Hippocampal formation (tissue), 2 donors: Measurements from ENCODE around the gene SLCO4C1.
"Not testable (repeated sequence)": the region's sequence is repeated elsewhere in the genome, so short reads cannot be mapped to it uniquely, and the experiment has no call there.

Experiments used
- DNase-seq, 2 donors: peaks; one replicate each; lab custom pipeline; 2025; lab: John Stamatoyannopoulos, UW

SLCO4C1 gene, protein sequence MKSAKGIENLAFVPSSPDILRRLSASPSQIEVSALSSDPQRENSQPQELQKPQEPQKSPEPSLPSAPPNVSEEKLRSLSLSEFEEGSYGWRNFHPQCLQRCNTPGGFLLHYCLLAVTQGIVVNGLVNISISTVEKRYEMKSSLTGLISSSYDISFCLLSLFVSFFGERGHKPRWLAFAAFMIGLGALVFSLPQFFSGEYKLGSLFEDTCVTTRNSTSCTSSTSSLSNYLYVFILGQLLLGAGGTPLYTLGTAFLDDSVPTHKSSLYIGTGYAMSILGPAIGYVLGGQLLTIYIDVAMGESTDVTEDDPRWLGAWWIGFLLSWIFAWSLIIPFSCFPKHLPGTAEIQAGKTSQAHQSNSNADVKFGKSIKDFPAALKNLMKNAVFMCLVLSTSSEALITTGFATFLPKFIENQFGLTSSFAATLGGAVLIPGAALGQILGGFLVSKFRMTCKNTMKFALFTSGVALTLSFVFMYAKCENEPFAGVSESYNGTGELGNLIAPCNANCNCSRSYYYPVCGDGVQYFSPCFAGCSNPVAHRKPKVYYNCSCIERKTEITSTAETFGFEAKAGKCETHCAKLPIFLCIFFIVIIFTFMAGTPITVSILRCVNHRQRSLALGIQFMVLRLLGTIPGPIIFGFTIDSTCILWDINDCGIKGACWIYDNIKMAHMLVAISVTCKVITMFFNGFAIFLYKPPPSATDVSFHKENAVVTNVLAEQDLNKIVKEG

DNA sequence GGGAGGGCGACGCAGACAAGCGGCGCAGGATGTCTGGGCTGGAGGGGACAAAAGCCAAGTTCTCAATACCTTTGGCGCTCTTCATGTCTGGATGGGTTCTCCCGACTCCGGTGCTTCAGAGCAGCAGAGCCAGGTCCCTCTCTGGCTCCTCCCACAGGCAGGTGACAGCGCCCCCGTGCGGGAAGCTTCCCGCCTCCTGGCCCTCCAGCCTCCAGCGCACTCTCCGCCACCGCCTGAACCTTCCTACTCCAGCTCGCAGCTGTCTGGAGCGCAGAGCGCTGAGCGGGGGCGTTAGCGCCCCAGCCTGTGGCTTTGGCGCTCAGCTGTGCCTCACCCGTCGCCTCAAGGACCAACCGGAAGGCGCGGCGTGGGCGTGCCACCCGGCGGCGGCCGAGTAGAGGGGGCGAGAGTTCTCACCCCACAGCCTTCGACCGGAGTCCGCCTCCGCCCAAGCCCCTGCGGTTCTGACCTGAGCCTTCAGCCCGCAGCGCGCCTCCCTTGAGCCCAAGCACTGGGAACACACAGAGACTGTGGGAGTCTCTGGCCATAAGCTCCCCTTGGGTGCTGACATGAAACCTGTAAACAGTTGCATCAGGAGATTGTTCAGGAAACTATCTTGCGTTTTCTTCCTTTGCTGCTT is at the start of gene SLCO4C1:
Gene SLCO4C1, minus strand, starts transcription at position 107 of the 640 bp plus-strand sequence. Its CDS starts 22 bp downstream, at position 85.
- DNase-seq, result peak in 1 of 2 donors; percentile 13

DNA sequence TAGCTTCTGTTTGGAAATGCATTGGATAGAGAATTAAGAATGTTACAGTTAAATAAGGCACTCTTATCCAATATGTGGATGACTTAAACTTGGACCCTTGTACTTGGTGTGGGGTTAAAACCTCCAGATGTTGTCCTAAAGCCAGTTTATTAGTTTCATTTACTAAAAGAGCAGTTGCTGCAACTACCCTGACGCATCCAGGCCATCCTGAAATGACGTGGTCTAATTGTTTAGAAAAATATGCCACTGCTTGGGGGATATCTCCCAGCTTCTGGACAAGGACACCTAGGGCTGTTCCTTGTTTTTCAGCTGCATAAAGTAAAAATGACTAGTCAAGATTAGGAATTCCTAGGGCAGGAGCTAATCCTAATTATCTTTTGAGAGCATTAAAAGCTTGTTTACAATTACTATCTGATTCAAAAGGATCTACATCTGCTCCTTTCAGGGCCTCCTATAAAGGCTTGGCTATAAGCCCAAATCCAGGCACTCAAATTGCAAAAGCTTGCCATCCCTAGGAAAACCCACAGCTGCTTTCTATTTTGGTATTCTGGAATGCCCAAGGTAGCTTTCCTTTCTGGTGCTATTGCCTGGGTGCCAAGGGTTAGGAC is 45.7 kb upstream of the SLCO4C1 start:
- no peak for DNase-seq

DNA sequence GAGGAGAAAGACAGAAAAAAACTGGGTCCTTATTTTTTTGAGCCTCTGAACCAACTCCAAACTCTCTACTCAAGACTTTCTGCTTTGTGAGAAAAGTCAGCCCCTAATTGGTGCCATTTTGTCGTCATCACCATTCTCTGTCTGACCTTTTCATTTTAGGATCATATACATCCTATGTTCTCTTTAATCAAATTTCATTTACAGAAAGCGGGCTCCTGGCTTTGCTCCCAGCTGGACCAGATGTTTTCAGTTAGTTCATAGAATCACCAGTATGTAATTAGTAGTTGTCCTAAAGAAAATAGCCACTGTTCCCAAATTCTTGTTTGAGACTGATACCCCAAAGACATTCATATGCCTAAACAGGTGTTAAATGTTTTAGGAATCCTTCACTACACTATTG is 28.6 kb upstream of the SLCO4C1 start:
- no peak for DNase-seq

DNA sequence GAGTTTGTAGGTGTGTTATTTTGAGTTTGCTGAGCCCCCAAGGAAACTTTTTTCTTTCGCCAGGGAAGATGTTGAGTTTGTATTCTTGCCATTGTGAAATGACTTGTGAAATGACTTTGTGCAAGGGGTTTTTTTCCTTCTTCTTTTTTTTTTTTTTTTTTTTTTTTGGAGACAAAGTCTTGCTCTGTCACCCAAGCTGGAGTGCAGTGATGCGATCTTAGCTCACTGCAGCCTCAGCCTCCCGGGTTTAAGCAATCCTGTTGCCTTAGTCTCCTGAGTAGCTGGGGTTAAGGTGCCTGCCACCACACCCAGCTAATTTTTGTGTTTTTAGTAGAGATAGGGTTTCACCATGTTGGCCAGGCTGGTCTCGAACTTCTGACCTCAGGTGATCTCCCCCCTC is 22.7 kb upstream of the SLCO4C1 start:
- DNase-seq, result not testable (repeated sequence)

DNA sequence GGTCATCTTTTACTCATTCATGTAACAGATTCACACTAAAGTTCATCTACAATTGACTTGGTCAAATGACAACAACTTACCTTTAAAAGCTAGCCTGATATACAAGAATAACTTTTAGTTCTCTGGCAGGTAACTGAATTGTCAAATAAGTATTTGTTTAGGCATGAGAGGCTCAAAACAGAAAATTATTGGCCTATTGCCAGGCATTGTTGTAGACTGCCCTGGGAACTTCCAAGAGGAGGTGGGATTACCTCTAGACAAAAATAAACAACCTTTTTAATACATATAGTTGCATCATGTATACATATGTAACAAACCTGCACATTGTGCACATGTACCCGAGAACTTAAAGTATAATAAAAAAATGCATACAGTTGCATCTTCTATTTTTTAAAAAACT is 18.2 kb upstream of the SLCO4C1 start:
- no peak for DNase-seq

DNA sequence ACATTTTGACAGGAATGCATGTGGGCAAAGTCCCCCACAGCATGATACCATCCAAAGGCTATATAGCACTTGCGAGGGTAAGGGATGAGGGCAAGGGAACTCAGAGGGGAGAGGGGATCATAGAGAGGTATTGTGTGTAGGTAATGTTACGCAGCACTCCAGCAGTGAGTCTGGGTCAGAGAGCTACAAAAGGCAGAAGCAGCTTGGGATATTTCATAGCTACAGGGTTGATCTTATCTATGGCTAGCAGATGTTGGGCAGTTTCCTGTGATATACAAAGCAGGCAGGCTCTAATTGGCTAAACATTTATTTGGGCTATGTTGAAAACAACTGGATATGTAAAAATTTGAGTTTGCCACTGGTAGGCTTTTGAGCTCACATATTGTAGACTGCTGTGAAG is 17.8 kb upstream of the SLCO4C1 start:
- no peak for DNase-seq

DNA sequence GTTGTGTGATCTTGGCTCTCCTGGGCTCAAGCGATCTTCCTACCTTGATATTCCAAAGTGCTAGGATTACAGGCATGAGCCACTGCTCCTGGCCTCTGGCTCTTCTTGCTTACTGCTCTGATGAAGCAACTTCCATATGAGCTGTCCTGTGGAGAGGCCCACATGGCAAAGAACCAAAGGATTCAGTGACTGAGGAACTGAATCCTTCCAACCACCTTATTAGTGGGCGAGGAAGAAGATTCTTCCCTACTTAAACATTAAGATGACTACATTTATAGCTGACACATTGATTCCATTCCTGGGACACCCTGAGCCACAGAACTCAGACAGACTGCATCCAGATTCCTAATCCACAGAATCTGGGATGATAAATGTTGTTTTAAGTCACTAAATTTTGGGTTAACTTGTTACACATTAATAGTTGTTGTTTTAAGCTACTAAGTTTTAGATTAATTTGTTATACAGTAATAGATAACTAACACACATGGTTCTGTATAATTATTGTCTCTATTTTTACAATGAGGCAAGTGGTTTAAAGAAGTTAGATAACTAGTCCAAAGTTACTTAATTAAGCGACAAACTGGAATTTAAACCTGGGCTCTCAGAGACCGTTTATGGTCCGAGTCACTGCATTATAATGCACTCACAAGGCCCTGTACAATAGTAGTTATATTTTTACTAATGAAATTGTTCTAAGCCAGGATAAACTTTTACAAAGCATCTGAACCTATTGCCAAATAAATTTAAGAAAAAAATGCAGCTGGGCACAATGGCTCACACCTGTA is 16.7 kb upstream of the SLCO4C1 start:
- no peak for DNase-seq

DNA sequence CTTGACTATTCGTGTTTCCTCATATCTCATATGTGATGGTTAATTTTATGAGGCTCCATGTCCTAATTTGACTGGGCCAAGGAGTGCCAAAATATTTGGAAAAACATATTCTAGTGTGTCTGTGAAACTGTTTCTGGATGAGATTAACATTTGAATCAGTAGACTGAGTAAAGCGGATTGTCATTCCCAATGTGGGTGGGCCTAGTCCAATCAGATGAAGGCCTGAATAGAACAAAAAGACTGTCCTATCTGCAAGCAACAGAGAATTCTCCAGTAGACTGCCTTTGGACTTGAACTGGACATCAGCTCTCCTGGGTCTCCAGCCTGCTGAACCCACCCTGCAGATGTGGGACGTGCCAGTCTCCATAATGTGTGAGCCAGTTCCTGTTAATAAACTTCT is 13.5 kb upstream of the SLCO4C1 start:
- DNase-seq, result no peak

DNA sequence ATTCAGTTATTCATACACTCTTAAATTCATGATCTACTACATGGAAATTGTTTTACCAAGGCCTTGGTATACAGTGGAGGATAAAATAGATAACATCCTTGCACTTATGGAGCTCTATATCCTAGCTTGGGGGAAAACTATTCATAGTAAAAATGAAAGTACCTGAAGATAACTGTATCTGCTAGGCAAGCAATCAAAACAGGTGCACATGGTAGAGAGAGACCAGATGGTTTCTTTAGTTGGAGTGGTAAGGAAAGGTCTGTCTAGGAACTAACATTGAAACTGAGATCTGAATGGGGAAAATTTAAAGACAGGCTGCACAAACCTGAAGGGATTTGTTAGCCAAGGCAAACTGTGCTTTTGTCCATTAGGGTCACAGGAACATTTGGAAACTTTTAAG is 11.1 kb upstream of the SLCO4C1 start:
- DNase-seq, result peak in 1 of 2 donors; percentile 18

DNA sequence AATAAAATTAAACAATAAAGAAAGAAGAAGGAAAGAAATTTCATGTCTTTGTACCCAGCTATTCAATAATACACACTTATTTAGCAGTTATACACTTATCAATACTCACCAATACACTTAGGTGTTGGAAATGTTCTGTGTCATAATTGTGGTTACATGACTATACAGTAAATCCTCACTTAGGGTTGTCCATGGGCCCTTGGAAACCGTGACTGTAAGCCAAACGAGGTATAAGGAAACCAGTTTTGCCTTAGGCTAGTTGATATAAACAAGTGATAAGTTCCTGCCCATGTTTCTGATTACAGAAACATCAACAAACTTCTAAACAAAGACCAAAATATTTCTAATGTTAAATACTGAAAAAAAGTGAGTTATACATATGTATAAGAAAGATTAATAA is 10.0 kb upstream of the SLCO4C1 start:
- no peak for DNase-seq

DNA sequence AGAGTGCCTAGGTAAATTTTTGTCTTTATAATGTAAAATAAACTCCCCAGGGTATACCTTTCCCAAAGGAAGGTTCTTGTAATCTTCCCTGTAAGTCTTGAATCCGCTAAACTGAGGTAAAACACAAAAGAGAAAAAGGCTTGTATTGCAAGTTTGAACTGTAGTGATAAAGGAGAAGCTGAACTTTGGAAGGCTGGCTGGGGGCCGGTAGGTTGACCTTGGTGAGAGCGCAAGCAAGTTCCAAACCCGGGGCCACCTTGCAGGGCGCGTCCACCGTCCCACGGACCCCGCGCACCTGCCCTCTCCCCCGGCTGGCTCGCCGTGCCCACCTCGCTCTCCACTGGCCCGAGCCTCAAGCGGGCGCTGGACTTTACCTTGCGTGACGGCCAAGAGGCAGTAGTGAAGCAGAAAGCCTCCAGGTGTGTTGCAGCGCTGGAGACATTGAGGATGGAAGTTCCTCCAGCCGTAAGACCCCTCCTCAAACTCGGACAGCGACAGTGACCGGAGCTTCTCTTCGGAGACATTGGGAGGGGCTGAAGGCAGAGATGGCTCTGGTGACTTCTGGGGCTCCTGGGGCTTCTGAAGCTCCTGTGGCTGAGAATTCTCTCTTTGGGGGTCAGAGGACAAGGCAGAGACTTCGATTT is 428 bp downstream of the SLCO4C1 start:
- DNase-seq, result no peak

DNA sequence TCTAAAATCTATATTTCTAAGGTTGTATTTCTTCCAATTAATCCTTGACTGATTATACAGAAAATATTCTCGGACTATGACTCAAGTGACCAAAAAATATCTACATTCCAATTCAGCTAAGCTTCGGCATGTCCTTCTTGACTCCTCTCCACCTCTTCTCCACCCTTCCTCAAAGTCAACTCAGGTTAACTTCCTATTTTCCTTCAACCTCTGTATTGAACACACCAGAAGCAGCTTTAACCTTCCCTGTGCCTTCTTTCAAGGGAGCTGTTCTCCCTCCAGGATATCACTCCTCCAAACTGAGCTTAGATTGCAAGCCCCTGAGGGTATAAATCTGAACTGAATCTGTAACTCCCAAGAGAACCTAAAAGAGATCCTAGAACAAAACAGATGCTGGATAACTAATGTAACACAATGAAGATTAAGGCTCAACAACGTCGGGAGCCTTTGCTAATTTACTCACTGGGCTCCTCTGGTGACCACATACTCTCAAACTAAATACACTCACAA is 1.1 kb downstream of the SLCO4C1 start:
- DNase-seq, result no peak

DNA sequence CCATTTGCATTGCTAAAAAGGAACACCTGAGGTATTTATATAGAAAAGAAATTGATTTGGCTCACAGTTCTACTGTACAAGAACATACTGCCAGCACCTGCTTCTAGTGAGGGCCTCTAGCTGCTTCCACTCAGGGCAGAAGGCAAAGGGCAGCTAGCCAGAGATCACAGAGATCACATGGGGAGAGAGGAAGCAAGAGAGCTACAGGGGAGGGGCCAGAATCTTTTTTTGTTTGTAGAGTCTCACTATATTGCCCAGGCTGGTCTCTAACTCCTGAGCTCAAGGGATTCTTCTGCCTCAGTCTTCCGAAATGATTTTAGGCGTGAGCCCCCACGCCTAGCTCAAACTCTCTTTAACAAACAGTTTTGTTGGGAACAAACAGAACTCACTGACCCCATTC is 6.1 kb downstream of the SLCO4C1 start:
- no peak for DNase-seq

DNA sequence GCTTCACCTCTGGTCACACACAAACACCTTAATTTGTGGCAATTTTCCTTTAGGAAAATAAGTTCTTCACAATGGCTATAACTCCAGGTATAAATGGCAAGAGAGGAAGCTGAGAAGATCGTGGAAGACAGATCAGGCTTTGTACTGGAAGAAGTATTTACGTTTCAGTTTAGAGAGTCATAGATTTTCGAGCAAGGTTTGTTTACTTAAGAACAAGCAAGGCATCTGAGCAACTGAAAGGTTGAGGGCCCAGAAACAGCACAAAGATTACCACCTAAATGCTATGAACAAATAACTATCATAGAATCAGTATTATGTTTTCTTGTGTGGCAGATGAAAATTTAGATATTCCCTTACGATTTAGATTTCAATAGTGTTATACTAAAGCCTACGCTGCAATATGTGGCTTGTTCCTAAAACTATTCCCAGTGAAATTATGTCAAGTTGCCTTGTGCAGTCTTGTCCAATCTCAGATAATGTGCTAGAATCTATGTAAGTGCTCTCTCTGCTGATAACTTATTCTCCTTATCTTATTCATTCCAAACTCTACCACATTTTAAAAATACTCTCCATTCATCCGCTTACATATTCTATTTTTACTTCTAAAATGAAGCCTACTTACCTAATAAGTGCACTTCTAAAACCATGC is 6.7 kb downstream of the SLCO4C1 start:
- no peak for DNase-seq

DNA sequence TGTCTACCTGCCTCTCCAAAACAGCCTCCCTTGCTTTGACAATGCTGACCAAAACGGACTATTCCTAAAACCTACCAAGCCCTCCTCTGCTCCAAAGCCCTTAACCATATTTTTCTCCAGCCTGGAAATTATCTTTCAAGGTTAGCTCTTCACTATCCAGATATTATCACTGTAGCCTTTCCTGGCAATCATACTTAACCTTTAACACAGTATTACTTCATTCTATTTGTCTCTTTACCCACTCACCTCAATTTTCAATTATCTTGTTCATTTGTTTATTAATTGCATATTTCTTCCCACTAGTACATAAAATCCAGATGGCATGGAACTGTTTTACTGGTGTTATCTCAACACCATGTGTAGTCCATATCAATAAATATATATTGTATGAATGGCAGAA is 7.5 kb downstream of the SLCO4C1 start:
- DNase-seq, result no peak

DNA sequence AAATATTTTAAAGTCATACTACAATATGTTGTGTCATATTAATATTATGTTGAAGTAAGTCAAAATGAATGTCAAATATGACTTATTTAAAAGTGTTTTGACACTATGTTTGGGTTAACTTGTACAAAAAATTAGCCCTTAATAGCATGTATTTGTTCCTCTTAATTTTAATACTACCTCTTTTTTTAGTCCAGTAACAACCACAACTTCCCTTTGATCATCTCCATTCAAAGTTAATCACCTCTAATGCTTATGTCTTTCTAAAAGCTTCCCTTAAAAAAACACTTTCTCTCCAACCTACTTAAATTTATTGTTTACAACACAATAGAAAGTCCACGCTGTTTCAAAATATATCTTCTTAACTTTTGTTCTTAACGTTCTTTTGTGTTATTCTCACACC is 9.6 kb downstream of the SLCO4C1 start:
- DNase-seq, result no peak

DNA sequence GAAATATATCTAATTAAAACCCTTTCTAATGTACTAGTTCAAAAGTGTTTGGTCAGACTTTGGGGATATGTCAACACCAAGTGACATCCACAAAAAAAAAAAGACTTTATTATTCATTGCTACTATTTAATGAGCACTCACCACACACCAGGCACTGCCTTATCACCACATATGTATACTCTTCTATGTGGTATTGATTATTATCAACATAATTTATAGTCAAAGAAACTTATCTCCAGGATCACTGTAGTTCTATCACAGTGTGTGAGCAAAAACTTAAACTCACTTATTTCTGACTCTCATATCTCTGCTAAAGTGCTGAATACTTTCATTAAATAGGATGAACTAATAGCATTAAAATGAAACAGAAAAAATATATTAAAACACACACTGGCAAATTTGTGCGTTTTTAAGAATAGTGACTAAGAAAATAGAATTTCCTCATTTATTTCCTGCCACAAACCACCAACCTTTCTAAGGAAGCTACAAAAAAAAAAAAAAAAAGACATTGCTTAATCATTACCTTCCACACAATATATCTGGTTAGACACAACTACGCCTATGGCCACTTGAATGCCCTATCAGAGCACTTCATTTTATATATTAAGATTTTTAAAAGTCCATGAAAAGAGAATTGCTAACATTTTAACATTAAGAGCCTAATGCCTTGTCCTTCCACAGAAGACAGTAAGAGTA is 12.8 kb downstream of the SLCO4C1 start:
- DNase-seq, result no peak

DNA sequence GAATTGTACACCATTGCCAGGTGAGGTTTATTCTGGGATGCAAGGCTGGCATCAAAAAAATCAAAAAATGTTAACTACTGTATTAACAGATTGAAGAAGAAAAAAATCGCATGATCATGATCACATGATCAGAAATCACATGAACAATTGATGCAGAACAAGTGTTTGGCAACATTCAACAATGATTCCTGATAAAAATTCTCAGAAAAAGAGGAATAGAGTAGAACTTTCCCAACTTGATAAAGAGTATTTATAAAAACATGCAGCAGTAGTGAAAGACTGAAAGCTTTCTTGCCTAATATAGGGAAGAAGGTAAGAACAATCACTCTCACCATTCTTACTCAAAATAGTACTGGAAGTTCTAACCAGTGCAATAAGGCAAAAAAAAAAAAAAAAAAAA is 16.4 kb downstream of the SLCO4C1 start:
- no peak for DNase-seq

DNA sequence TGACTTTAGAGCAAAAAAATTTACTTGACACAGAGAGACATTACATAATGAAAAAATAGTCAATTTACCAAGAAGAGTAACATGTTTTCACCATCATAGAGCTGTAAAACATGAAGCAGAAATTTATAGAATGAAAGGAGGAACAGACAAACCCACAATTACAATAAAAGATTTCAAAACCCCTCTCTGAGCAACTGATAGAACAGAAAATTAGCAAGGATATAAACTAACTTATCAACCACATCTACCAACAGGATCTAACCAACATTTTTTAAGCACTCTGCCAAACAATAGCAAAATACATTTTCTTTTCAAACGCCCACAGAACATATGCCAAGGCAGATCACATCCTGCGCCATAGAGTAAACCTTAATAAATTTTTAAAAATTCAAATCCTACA is 17.9 kb downstream of the SLCO4C1 start:
- DNase-seq, result no peak

DNA sequence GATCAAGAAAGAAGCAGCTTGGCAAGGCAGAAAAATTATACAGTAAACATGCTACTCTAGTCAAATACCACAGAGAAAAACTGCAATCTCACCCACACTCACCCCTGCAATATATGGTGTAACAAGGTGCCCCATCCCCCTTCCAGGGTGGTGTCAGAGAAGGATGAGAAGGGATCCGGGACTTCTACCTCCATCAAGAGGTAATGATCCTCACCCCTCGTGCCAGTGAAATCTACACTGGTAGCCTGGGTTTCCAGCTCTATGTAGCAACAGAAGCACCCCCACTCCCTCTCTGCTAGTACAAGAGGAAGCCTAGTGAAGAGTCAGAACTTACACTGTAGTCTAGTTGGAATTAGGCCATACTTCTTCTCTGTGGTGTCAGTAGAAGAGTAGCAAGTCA is 18.9 kb downstream of the SLCO4C1 start:
- DNase-seq, result no peak
